ENCODE measurements around the gene METTL17.

- TF ChIP-seq CTCF (IDR thresholded peaks at IDR 0.05) (no peak), POLR2AphosphoS5 (IDR thresholded peaks at IDR 0.05) (no peak), POLR2A (IDR thresholded peaks at IDR 0.05; ENCODE audit: low read depth) (no peak)
Observed at GRCh38 chr14:20969336-20969735, 20.4 kb upstream of the METTL17 start.
